AG04449 (cell line): ENCODE measurements around the gene USP34.

Experiments used
- CTCF ChIA-PET: fragments of 350-600 bp; formaldehyde crosslinking; extraction: SDS; loops from one replicate; lab custom pipeline; 2021; ENCODE audit warnings: antibody characterized with exemption; lab: Yijun Ruan, JAX
- POLR2A ChIA-PET: fragments of 400-600, 350-600 bp; formaldehyde crosslinking; extraction: SDS; loops from one replicate; lab custom pipeline; 2020; ENCODE audit warnings: antibody characterized with exemption, inconsistent platforms; lab: Yijun Ruan, JAX
- DNase-seq: peaks from one replicate; pipeline ENCODE4 v3.0.0-alpha.2; 2010; ENCODE audit warnings: low read depth, low spot score
- H3K4me3 ChIP-seq: 2 replicates; pipeline ENCODE4 v1.5.1; 2011; ENCODE audit warnings: low read depth, mild to moderate bottlenecking, control low read depth, low read length
- CTCF ChIP-seq: IDR thresholded peaks from one replicate; pipeline ENCODE4 v1.5.1; 2011; ENCODE audit warnings: mild to moderate bottlenecking, moderate library complexity, low read length, control low read depth, inconsistent platforms; ENCODE audit not compliant: insufficient read depth; ENCODE audit errors: missing control alignments

USP34 gene

GRCh38 chr2:61414674-61415073 is 56.2 kb downstream of the USP34 start:
- no peak for TF ChIP-seq CTCF
- H3K4me3 ChIP-seq = no peak overlapping the region
- POLR2A ChIA-PET = no interaction called here
- DNase-seq = no peak
- CTCF ChIA-PET = no interaction called here

- DNase-seq = no peak
- no peak overlapping the region for H3K4me3 ChIP-seq
- TF ChIP-seq CTCF = no peak
- ChIA-PET POLR2A (no interaction called here), CTCF (interaction anchor here (1.0 kb wide), 1 partner anchor 15 kb away, joined by 3 read pairs; no protein-coding TSS in a partner anchor)
Observed at GRCh38 chr2:61411109-61411508, 59.8 kb downstream of the USP34 start.

- ChIA-PET POLR2A (no interaction called here), CTCF (no interaction called here)
- DNase-seq = no peak
- no peak overlapping the region for H3K4me3 ChIP-seq
- no peak for TF ChIP-seq CTCF
Observed at GRCh38 chr2:61410185-61410584, 60.7 kb downstream of the USP34 start.

GRCh38 chr2:61405813-61406212 is 65.1 kb downstream of the USP34 start:
- no peak for DNase-seq
- CTCF ChIA-PET = no interaction called here
- POLR2A ChIA-PET = no interaction called here
- TF ChIP-seq CTCF = no peak
- H3K4me3 ChIP-seq = no peak overlapping the region

GRCh38 chr2:61404438-61404837 is 66.4 kb downstream of the USP34 start:
- no peak for DNase-seq
- H3K4me3 ChIP-seq = no peak overlapping the region
- POLR2A ChIA-PET = no interaction called here
- CTCF ChIA-PET = interaction anchor here (0.6 kb wide), 1 partner anchor 8 kb away, joined by 5 read pairs; no protein-coding TSS in a partner anchor
- no peak for TF ChIP-seq CTCF

GRCh38 chr2:61398413-61398812 is 72.5 kb downstream of the USP34 start:
- TF ChIP-seq CTCF = no peak
- ChIA-PET POLR2A (no interaction called here), CTCF (no interaction called here)
- no peak for DNase-seq
- no peak overlapping the region for H3K4me3 ChIP-seq
